ENCODE results near the gene ZNF438. TPM values are rescaled to one million over a fixed set of nuclear protein-coding genes. Genes with fewer than 3 reads are reported as not detected.
"Not testable (repeated sequence)": the region's sequence is repeated elsewhere in the genome, so short reads cannot be mapped to it uniquely, and the experiment has no call there.

Gene ZNF438
- total RNA-seq, 4 donors from 2014 or later, result 3.7 to 8.3 (median 7.3) TPM

DNA sequence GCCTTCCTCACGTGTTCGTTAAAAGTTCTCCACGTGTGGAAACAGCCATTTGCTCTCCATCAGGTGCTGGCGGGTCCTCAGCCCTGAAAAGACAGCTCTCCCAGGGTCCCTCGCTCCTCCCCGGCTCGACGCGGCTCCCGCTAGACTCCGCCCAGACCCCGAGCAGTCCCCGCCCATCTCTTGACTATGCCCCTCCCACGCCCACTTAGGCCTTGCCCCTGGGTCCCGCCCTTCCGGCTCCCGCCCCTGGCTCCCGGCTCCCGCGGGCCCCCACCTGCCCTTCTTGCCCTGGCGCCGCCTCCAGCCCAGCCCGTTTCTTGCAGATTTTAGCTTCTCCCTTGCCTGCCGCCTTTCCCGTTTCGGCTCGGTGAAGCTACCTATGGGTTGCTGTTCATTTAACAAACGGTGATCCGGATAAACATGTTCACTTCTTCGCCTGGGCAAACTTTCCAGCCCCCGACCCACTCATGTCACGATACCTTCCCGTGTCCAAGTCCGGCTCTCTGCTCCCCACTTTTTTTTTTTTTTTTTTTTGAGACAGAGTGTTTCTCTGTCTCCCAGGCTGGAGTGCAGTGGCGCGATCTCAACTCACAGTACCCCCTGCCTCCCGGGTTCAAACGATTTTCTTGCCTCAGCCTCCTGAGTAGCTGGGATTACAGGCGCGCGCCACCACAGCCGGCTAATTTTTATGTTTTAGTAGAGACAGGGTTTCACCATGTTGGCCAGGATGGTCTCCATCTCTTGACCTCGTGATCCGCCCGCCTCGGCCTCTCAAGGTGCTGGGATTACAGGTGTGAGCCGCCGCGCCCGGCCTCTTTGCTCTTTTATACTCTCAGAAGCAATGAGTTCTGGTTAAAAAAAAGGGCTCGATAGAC lies 830 bp upstream of the ZNF438 start:
- TF ChIP-seq POLR2A (IDR thresholded peaks at IDR 0.05), result peak in 1 of 2 donors; percentile 51
- TF ChIP-seq, protein P1, sequence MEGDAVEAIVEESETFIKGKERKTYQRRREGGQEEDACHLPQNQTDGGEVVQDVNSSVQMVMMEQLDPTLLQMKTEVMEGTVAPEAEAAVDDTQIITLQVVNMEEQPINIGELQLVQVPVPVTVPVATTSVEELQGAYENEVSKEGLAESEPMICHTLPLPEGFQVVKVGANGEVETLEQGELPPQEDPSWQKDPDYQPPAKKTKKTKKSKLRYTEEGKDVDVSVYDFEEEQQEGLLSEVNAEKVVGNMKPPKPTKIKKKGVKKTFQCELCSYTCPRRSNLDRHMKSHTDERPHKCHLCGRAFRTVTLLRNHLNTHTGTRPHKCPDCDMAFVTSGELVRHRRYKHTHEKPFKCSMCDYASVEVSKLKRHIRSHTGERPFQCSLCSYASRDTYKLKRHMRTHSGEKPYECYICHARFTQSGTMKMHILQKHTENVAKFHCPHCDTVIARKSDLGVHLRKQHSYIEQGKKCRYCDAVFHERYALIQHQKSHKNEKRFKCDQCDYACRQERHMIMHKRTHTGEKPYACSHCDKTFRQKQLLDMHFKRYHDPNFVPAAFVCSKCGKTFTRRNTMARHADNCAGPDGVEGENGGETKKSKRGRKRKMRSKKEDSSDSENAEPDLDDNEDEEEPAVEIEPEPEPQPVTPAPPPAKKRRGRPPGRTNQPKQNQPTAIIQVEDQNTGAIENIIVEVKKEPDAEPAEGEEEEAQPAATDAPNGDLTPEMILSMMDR (IDR thresholded peaks at IDR 0.05), result no peak
- Histone ChIP-seq H3K4me3 (peak overlapping the region; percentile 63 to 91 (median 72)), H3K9me3 (no peaks in the 10 kb centered on the region), H3K4me1 (peaks cover 0 to 4% (median 0%) of the 10 kb centered on the region in 4 donors), H3K27me3 (no peaks in the 10 kb centered on the region), H3K36me3 (no peaks in the 10 kb centered on the region), H3K27ac (peak overlapping the region; percentile 96 to 100 (median 98))
- peak; percentile 93 to 98 (median 97) for DNase-seq

DNA sequence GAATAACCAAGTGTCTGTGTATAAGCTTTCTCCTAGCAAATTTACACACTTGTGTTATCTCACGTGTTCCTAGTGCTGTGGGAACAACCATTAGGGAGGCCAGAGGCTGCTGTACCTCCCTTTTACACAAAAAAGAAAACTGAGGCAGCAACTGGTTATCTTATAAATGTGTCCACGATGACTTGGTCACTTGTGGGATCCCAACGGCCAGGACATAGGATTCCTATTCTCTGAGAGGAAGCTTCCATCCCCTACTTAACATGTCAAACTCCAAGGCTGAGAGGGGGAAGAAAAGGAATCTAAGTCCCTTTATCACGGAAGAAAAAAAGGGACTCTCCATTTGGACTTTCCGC lies 484 bp downstream of the ZNF438 start:
- Histone ChIP-seq H3K27ac (peak overlapping the region; percentile 96 to 100 (median 98)), H3K4me3 (peak overlapping the region; percentile 63 to 91 (median 72)), H3K36me3 (no peaks in the 10 kb centered on the region), H3K9me3 (no peaks in the 10 kb centered on the region), H3K27me3 (no peaks in the 10 kb centered on the region), H3K4me1 (peaks cover 0 to 4% (median 0%) of the 10 kb centered on the region in 4 donors)
- TF ChIP-seq, protein P1 (IDR thresholded peaks at IDR 0.05), result no peak
- no peak for TF ChIP-seq POLR2A (IDR thresholded peaks at IDR 0.05)
- no peak for DNase-seq

- DNase-seq, result no peak
- peak overlapping the region in 3 of 4 donors; percentile 63 to 91 (median 75) for H3K4me3 ChIP-seq
Measured at GRCh38 chr10:31030800-31031199, 865 bp downstream of the ZNF438 start.

GRCh38 chr10:31030260-31030659 lies 1.4 kb downstream of the ZNF438 start:
- Histone ChIP-seq H3K27me3 (no peaks in the 10 kb centered on the region), H3K27ac (peak overlapping the region in 1 of 4 donors; percentile 98), H3K9me3 (no peaks in the 10 kb centered on the region), H3K4me3 (no peak overlapping the region), H3K4me1 (peaks cover 0 to 4% (median 0%) of the 10 kb centered on the region in 4 donors), H3K36me3 (no peaks in the 10 kb centered on the region)
- TF ChIP-seq, protein P1 (IDR thresholded peaks at IDR 0.05), result no peak
- no peak for TF ChIP-seq POLR2A (IDR thresholded peaks at IDR 0.05)
- DNase-seq, result no peak

More at GRCh38 chr10:31030800-31031199, 865 bp downstream of the ZNF438 start:
- TF ChIP-seq, protein P1 (IDR thresholded peaks at IDR 0.05), result no peak
- TF ChIP-seq POLR2A (IDR thresholded peaks at IDR 0.05), result no peak
- Histone ChIP-seq H3K36me3 (no peaks in the 10 kb centered on the region), H3K4me1 (peaks cover 0 to 4% (median 0%) of the 10 kb centered on the region in 4 donors), H3K9me3 (no peaks in the 10 kb centered on the region), H3K27me3 (no peaks in the 10 kb centered on the region), H3K27ac (peak overlapping the region; percentile 96 to 100 (median 98))

DNA sequence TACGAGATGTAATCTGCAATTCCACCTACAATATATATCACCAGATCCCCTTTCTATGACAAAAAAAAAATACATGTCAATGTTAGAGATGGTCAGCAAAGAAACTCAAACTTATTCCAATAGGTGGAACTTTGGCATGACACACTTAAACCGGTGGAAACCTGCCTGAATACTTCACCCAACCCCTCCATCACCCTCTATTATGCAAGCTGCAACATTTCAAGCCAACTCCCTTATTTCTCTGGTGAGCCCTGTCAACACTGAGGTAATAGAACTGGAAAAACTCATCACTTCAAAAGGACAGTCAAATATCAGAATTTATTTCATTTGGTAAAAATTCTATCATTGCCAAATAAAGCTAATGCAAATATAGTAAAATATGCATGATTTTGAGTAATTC lies 3.6 kb downstream of the ZNF438 start:
- H3K36me3 ChIP-seq, result no peaks in the 10 kb centered on the region
- H3K4me1 ChIP-seq, result peaks cover 0 to 4% (median 0%) of the 10 kb centered on the region in 4 donors
- H3K4me3 ChIP-seq, result no peak overlapping the region
- TF ChIP-seq POLR2A (IDR thresholded peaks at IDR 0.05), result no peak
- TF ChIP-seq, protein P1 (IDR thresholded peaks at IDR 0.05), result no peak
- DNase-seq, result no peak
- H3K9me3 ChIP-seq, result no peaks in the 10 kb centered on the region
- H3K27ac ChIP-seq, result no peak overlapping the region
- no peaks in the 10 kb centered on the region for H3K27me3 ChIP-seq

DNA sequence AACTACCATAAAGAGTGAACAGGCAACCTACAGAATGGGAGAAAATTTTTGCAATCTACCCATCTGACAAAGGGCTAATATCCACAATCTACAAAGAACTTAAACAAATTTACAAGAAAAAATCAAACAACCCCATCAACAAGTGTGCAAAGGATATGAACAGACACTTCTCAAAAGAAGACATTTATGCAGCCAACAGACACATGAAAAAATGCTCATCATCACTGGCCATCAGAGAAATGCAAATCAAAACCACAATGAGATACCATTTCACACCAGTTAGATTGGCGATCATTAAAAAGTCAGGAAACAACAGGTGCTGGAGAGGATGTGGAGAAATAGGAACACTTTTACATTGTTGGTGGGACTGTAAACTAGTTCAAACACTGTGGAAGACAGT lies 5.4 kb downstream of the ZNF438 start:
- H3K4me3 ChIP-seq, H3K27ac ChIP-seq, H3K4me1 ChIP-seq, H3K27me3 ChIP-seq, H3K36me3 ChIP-seq, DNase-seq, H3K9me3 ChIP-seq: not testable (repeated sequence)

Measured in Peyer's patch (tissue), 4 donors.